AG04450 (cell line): ENCODE results near the gene GRB14. TPM values are rescaled to one million over a fixed set of nuclear protein-coding genes. Genes with fewer than 3 reads are reported as not detected.

Experiments used
- CTCF ChIA-PET: fragments of 300-600, 350-600 bp; formaldehyde crosslinking; extraction: SDS; loops from one replicate; lab custom pipeline; 2022; ENCODE audit warnings: antibody characterized with exemption, inconsistent platforms; lab: Charles Lee
- POLR2A ChIA-PET: fragments of 350-600 bp; formaldehyde crosslinking; extraction: SDS; loops from one replicate; lab custom pipeline; 2021; ENCODE audit warnings: antibody characterized with exemption, inconsistent platforms; lab: Yijun Ruan, JAX
- DNase-seq: peaks from one replicate; pipeline ENCODE4 v3.0.0-alpha.2; 2011; ENCODE audit warnings: low read depth, low spot score
- H3K27ac ChIP-seq: one replicate; pipeline ENCODE4 v1.5.1; 2012; ENCODE audit warnings: low read depth, low read length, control low read depth
- H3K27me3 ChIP-seq: one replicate; pipeline ENCODE4 v1.6.0; 2012; ENCODE audit warnings: low read length; ENCODE audit not compliant: control insufficient read depth, insufficient read depth
- H3K4me3 ChIP-seq: 2 replicates; pipeline ENCODE4 v1.5.1; 2011; ENCODE audit warnings: mild to moderate bottlenecking, low read depth, low read length, control low read depth
- H3K9me3 ChIP-seq: 2 replicates; pipeline ENCODE4 v1.5.1; 2012; ENCODE audit warnings: low read length; ENCODE audit not compliant: control insufficient read depth, insufficient read depth
- CTCF ChIP-seq: IDR thresholded peaks from 2 replicates; pipeline ENCODE4 v1.5.1; 2011; ENCODE audit warnings: low read depth, low read length, control low read depth, inconsistent platforms
- polyA plus RNA-seq: library from polyadenylated mRNA; depleted of rRNA; stranded (reverse); fragments of >200 nt; gene quantifications from 2 replicates; pipeline ENCODE4 v1.2.3, GENCODE V29; 2011

Gene GRB14
- polyA plus RNA-seq, 1 experiment: not detected

- TF ChIP-seq CTCF: peak; percentile 72
- H3K9me3 ChIP-seq: no peaks in the 10 kb centered on the region; the same call in 1 of the 2 replicates
- POLR2A ChIA-PET: no interaction called here
These were observed 82.9 kb downstream of the GRB14 start for GRCh38 chr2:164538240-164538866.

GRCh38 chr2:164535280-164536025 is 85.8 kb downstream of the GRB14 start:
- Histone ChIP-seq H3K9me3 (no peaks in the 10 kb centered on the region; the same call in 1 of the 2 replicates), H3K4me3 (no peak overlapping the region), H3K27ac (no peak overlapping the region), H3K27me3 (no peaks in the 10 kb centered on the region)
- DNase-seq: no peak
- ChIA-PET CTCF (interaction anchor here (1.5 kb wide), 1 partner anchor 25 kb away, joined by 5 read pairs; no protein-coding TSS in a partner anchor), POLR2A (no interaction called here)
- no peak for TF ChIP-seq CTCF

More at GRCh38 chr2:164538240-164538866, 82.9 kb downstream of the GRB14 start:
- Histone ChIP-seq H3K4me3 (no peak overlapping the region), H3K27ac (no peak overlapping the region), H3K27me3 (no peaks in the 10 kb centered on the region)
- CTCF ChIA-PET: interaction anchor here (0.6 to 2.6 kb wide), 7 partner anchors 11 to 1383 kb away, joined by 3 to 13 read pairs (median 4); no protein-coding TSS in a partner anchor
- no peak for DNase-seq

- Histone ChIP-seq H3K9me3 (no peaks in the 10 kb centered on the region; the same call in 1 of the 2 replicates), H3K27ac (no peak overlapping the region), H3K4me3 (no peak overlapping the region), H3K27me3 (no peaks in the 10 kb centered on the region)
- TF ChIP-seq CTCF: no peak
- ChIA-PET CTCF (no interaction called here), POLR2A (no interaction called here)
- DNase-seq: no peak
These were observed 90.8 kb downstream of the GRB14 start for GRCh38 chr2:164530464-164530863.

GRCh38 chr2:164523726-164524125 is 97.6 kb downstream of the GRB14 start:
- Histone ChIP-seq H3K4me3 (no peak overlapping the region), H3K27me3 (no peaks in the 10 kb centered on the region), H3K27ac (no peak overlapping the region), H3K9me3 (no peaks in the 10 kb centered on the region)
- ChIA-PET POLR2A (no interaction called here), CTCF (interaction anchor here (0.7 kb wide), 1 partner anchor 14 kb away, joined by 3 read pairs; no protein-coding TSS in a partner anchor)
- DNase-seq: no peak
- no peak for TF ChIP-seq CTCF

GRCh38 chr2:164523009-164523408 is 98.3 kb downstream of the GRB14 start:
- DNase-seq: no peak
- POLR2A ChIA-PET: no interaction called here
- no peak overlapping the region for H3K4me3 ChIP-seq
- TF ChIP-seq CTCF: no peak
- H3K9me3 ChIP-seq: no peaks in the 10 kb centered on the region
- no peak overlapping the region for H3K27ac ChIP-seq
- H3K27me3 ChIP-seq: no peaks in the 10 kb centered on the region
- CTCF ChIA-PET: no interaction called here
